HG03175 (cell line): ENCODE measurements around the gene SDK1.

Experiments used
- ATAC-seq: cut with Tn5 transposase; IDR thresholded peaks from one replicate; pipeline ENCODE4 v1.9.1; 2021; ENCODE audit warnings: mild to moderate bottlenecking, moderate library complexity; ENCODE audit not compliant: unreplicated experiment

Gene SDK1

GRCh38 chr7:4269086-4269485 lies 968.0 kb downstream of the SDK1 start:
- ATAC-seq = no peak

GRCh38 chr7:4269746-4270145 lies 968.7 kb downstream of the SDK1 start:
- ATAC-seq = no peak

- no peak for ATAC-seq
These were observed 969.2 kb downstream of the SDK1 start for GRCh38 chr7:4270268-4270667.

GRCh38 chr7:4270941-4271715 lies 970.1 kb downstream of the SDK1 start:
- no peak for ATAC-seq

GRCh38 chr7:4271716-4272015 lies 970.6 kb downstream of the SDK1 start:
- ATAC-seq = no peak

- ATAC-seq = no peak
These were observed 971.1 kb downstream of the SDK1 start for GRCh38 chr7:4272141-4272540.

- ATAC-seq = no peak
These were observed 972.6 kb downstream of the SDK1 start for GRCh38 chr7:4273566-4274230.

GRCh38 chr7:4274286-4274685 lies 973.2 kb downstream of the SDK1 start:
- no peak for ATAC-seq

- ATAC-seq = no peak
These were observed 976.9 kb downstream of the SDK1 start for GRCh38 chr7:4277936-4278335.

- ATAC-seq = no peak
These were observed 978.2 kb downstream of the SDK1 start for GRCh38 chr7:4279216-4279615.

GRCh38 chr7:4281231-4281993 lies 980.4 kb downstream of the SDK1 start:
- no peak for ATAC-seq

- no peak for ATAC-seq
These were observed 981.6 kb downstream of the SDK1 start for GRCh38 chr7:4282434-4283223.

GRCh38 chr7:4286351-4286750 lies 985.3 kb downstream of the SDK1 start:
- ATAC-seq = no peak

GRCh38 chr7:4288791-4289394 lies 987.8 kb downstream of the SDK1 start:
- no peak for ATAC-seq

GRCh38 chr7:4297165-4297917 lies 996.3 kb downstream of the SDK1 start:
- no peak for ATAC-seq

- ATAC-seq = no peak
These were observed 996.8 kb downstream of the SDK1 start for GRCh38 chr7:4297918-4298219.

GRCh38 chr7:4299431-4299830 lies 998.4 kb downstream of the SDK1 start:
- ATAC-seq = no peak

GRCh38 chr7:4302203-4302905 lies 1001.3 kb downstream of the SDK1 start:
- no peak for ATAC-seq

- no peak for ATAC-seq
These were observed 1006.5 kb downstream of the SDK1 start for GRCh38 chr7:4307316-4308204.
